Activated CD8-positive, alpha-beta memory T cell treated with anti-CD3 and anti-CD28 coated beads for 36 hours (primary cell): ENCODE data around the gene KRTAP4-2. TPM values are rescaled to one million over a fixed set of nuclear protein-coding genes. Genes with fewer than 3 reads are reported as not detected.

Source experiments
- total RNA-seq, 2 experiments: library from RNA; stranded (reverse); gene quantifications; one replicate each; pipeline ENCODE4 v1.2.3, GENCODE V29; 2021

KRTAP4-2 gene
- total RNA-seq, 2 experiments from 2014 or later = not detected

Other genes starting within 250 kb of the KRTAP4-2 start
- not detected for gene KRT23, start 240.6 kb downstream of the KRTAP4-2 start, total RNA-seq
- not detected for gene KRT39, start 211.3 kb downstream of the KRTAP4-2 start, total RNA-seq
- gene KRT40, start 193.9 kb downstream of the KRTAP4-2 start, total RNA-seq = not detected
- gene KRTAP3-3, start 184.1 kb downstream of the KRTAP4-2 start, total RNA-seq = not detected
- gene KRTAP3-2, start 178.3 kb downstream of the KRTAP4-2 start, total RNA-seq = not detected
- not detected for gene KRTAP3-1, start 169.1 kb downstream of the KRTAP4-2 start, total RNA-seq
- gene KRTAP1-5, start 151.0 kb downstream of the KRTAP4-2 start, total RNA-seq = not detected
- not detected for gene KRTAP1-4, start 148.0 kb downstream of the KRTAP4-2 start, total RNA-seq
- gene KRTAP1-3, start 143.3 kb downstream of the KRTAP4-2 start, total RNA-seq = not detected
- not detected for gene KRTAP1-1, start 136.8 kb downstream of the KRTAP4-2 start, total RNA-seq
- not detected for gene KRTAP2-1, start 130.9 kb downstream of the KRTAP4-2 start, total RNA-seq
- not detected for gene KRTAP2-2, start 123.0 kb downstream of the KRTAP4-2 start, total RNA-seq
- gene KRTAP2-3, start 118.1 kb downstream of the KRTAP4-2 start, total RNA-seq = not detected
- gene KRTAP2-4, start 112.3 kb downstream of the KRTAP4-2 start, total RNA-seq = not detected
- not detected for gene KRTAP4-7, start 94.1 kb downstream of the KRTAP4-2 start, total RNA-seq
- gene KRTAP4-8, start 80.1 kb downstream of the KRTAP4-2 start, total RNA-seq = not detected
- not detected for gene KRTAP4-16, start 76.0 kb downstream of the KRTAP4-2 start, total RNA-seq
- not detected for gene KRTAP4-9, start 72.8 kb downstream of the KRTAP4-2 start, total RNA-seq
- gene KRTAP4-11, start 59.8 kb downstream of the KRTAP4-2 start, total RNA-seq = not detected
- gene KRTAP4-12, start 54.0 kb downstream of the KRTAP4-2 start, total RNA-seq = not detected
- gene KRTAP4-6, start 37.7 kb downstream of the KRTAP4-2 start, total RNA-seq = not detected
- gene KRTAP4-5, start 28.4 kb downstream of the KRTAP4-2 start, total RNA-seq = not detected
- gene KRTAP4-4, start 17.5 kb downstream of the KRTAP4-2 start, total RNA-seq = not detected
- gene KRTAP4-3, start 10.0 kb downstream of the KRTAP4-2 start, total RNA-seq = not detected
- gene KRTAP4-1, start 6.7 kb upstream of the KRTAP4-2 start, total RNA-seq = not detected
- gene KRTAP9-1, start 11.7 kb upstream of the KRTAP4-2 start, total RNA-seq = not detected
- not detected for gene KRTAP9-2, start 48.4 kb upstream of the KRTAP4-2 start, total RNA-seq
- not detected for gene KRTAP9-3, start 54.2 kb upstream of the KRTAP4-2 start, total RNA-seq
- not detected for gene KRTAP9-8, start 59.8 kb upstream of the KRTAP4-2 start, total RNA-seq
- gene KRTAP9-4, start 71.5 kb upstream of the KRTAP4-2 start, total RNA-seq = not detected
- gene KRTAP9-9, start 77.2 kb upstream of the KRTAP4-2 start, total RNA-seq = not detected
- not detected for gene KRTAP9-6, start 87.2 kb upstream of the KRTAP4-2 start, total RNA-seq
- not detected for gene KRTAP9-7, start 97.5 kb upstream of the KRTAP4-2 start, total RNA-seq
- gene KRTAP29-1, start 124.6 kb upstream of the KRTAP4-2 start, total RNA-seq = not detected
- not detected for gene KRTAP16-1, start 131.1 kb upstream of the KRTAP4-2 start, total RNA-seq
- not detected for gene KRTAP17-1, start 137.5 kb upstream of the KRTAP4-2 start, total RNA-seq
- gene KRT33A, start 172.6 kb upstream of the KRTAP4-2 start, total RNA-seq = not detected
- gene KRT33B, start 191.6 kb upstream of the KRTAP4-2 start, total RNA-seq = not detected
- not detected for gene KRT34, start 204.1 kb upstream of the KRTAP4-2 start, total RNA-seq
- gene KRT31, start 219.4 kb upstream of the KRTAP4-2 start, total RNA-seq = not detected
- gene KRT37, start 246.4 kb upstream of the KRTAP4-2 start, total RNA-seq = not detected